Adrenal gland (tissue), 5 donors: ENCODE results near the gene TMEM151B.

Experiments
- CTCF ChIP-seq, 6 experiments: fragments of 450-650 bp in 4 of 6; fragments of 200-600 bp in 2 of 6; sonication (generic) in 1 of 6; IDR thresholded peaks; 1 replicate in 5 of 6; 2 replicates in 1 of 6; pipeline versions ENCODE4 v1.5.1 to v1.8.0; 2016 to 2021; ENCODE audit warnings: antibody characterized with exemption in 6 of 6, mild to moderate bottlenecking in 2 of 6, moderate library complexity in 1 of 6
- POLR2A ChIP-seq, 2 donors: fragments of 450-650 bp; IDR thresholded peaks; one replicate each; pipeline ENCODE4 v1.6.1; 2017; ENCODE audit warnings: antibody characterized with exemption in 2 of 2, mild to moderate bottlenecking in 2 of 2, moderate library complexity in 1 of 2
- donor health status: DM: no; HTN: no; CAD: no.

- TF ChIP-seq CTCF (IDR thresholded peaks at IDR 0.05) = no peak
- no peak for TF ChIP-seq POLR2A (IDR thresholded peaks at IDR 0.05)
These were observed 43.0 kb upstream of the TMEM151B start for GRCh38 chr6:44227148-44227793.
